ENCODE data around the gene DSC1. TPM values are rescaled to one million over a fixed set of nuclear protein-coding genes. Genes with fewer than 3 reads are reported as not detected.

The DSC1 gene
- total and polyA plus RNA-seq, 2 of the 13 experiments (the other 11 are each of a cell fraction or from before 2014, with no cell fraction given), result not detected

DNA sequence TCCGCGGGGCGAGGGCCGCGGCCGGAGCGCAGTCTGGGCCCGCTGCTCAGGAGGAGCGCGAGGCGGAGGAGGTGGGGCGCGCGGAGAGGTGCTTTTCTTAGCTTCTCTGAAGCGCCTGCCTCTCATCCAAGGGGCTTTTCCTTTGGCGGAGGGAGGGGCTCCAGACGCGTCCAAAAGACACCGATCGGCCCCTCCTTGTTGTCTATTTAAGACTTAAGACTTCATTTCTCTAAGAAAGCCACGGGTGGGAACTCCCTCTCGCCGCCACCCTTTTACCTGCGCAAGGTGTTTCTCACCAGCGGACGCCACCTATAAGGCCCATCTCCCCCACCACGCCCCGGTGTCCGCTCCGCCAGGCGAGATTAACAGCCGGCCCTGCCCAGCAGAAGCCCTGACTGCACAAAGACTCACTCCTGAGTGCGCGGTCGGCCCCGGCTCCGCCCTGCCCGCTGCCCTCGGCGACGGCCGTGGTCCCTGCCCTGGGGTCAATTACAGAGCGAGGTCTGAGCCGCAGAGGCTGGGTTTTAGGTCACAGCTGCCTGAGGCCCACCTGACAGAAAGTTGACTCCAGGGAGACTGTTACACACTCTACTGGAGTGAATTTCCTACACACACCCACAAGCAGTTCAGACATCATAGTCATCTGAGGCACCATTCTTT lies 60.5 kb downstream of the DSC1 start, which contains the start of gene DSC2 (continued):
- no peak for TF ChIP-seq ZNF570 (CRISPR knock-in tag; IDR thresholded peaks at IDR 0.05; ENCODE audit: borderline replicate concordance)
- TF ChIP-seq, protein P1, sequence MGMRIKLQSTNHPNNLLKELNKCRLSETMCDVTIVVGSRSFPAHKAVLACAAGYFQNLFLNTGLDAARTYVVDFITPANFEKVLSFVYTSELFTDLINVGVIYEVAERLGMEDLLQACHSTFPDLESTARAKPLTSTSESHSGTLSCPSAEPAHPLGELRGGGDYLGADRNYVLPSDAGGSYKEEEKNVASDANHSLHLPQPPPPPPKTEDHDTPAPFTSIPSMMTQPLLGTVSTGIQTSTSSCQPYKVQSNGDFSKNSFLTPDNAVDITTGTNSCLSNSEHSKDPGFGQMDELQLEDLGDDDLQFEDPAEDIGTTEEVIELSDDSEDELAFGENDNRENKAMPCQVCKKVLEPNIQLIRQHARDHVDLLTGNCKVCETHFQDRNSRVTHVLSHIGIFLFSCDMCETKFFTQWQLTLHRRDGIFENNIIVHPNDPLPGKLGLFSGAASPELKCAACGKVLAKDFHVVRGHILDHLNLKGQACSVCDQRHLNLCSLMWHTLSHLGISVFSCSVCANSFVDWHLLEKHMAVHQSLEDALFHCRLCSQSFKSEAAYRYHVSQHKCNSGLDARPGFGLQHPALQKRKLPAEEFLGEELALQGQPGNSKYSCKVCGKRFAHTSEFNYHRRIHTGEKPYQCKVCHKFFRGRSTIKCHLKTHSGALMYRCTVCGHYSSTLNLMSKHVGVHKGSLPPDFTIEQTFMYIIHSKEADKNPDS (CRISPR knock-in tag; IDR thresholded peaks at IDR 0.05), result no peak
- peak; percentile 61; the same call in 1 of the 2 replicates for TF ChIP-seq ZNF335 (CRISPR knock-in tag; IDR thresholded peaks at IDR 0.05)
- no peak for TF ChIP-seq ARNT2 (CRISPR knock-in tag; IDR thresholded peaks at IDR 0.05; ENCODE audit: low read depth)
- TF ChIP-seq, protein P2, sequence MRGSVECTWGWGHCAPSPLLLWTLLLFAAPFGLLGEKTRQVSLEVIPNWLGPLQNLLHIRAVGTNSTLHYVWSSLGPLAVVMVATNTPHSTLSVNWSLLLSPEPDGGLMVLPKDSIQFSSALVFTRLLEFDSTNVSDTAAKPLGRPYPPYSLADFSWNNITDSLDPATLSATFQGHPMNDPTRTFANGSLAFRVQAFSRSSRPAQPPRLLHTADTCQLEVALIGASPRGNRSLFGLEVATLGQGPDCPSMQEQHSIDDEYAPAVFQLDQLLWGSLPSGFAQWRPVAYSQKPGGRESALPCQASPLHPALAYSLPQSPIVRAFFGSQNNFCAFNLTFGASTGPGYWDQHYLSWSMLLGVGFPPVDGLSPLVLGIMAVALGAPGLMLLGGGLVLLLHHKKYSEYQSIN (CRISPR knock-in tag; IDR thresholded peaks at IDR 0.05; ENCODE audit: borderline replicate concordance), result no peak
- no peak for TF ChIP-seq KAT2B (IDR thresholded peaks at IDR 0.05; ENCODE audit: borderline replicate concordance, low read depth, low read length)
- TF ChIP-seq ZNF782 (CRISPR knock-in tag; IDR thresholded peaks at IDR 0.05; ENCODE audit: borderline replicate concordance), result no peak
- TF ChIP-seq DNMT1 (CRISPR knock-in tag; IDR thresholded peaks at IDR 0.05), result no peak
- TF ChIP-seq ATF1 (CRISPR knock-in tag; IDR thresholded peaks at IDR 0.05), result no peak
- TF ChIP-seq, protein P3, sequence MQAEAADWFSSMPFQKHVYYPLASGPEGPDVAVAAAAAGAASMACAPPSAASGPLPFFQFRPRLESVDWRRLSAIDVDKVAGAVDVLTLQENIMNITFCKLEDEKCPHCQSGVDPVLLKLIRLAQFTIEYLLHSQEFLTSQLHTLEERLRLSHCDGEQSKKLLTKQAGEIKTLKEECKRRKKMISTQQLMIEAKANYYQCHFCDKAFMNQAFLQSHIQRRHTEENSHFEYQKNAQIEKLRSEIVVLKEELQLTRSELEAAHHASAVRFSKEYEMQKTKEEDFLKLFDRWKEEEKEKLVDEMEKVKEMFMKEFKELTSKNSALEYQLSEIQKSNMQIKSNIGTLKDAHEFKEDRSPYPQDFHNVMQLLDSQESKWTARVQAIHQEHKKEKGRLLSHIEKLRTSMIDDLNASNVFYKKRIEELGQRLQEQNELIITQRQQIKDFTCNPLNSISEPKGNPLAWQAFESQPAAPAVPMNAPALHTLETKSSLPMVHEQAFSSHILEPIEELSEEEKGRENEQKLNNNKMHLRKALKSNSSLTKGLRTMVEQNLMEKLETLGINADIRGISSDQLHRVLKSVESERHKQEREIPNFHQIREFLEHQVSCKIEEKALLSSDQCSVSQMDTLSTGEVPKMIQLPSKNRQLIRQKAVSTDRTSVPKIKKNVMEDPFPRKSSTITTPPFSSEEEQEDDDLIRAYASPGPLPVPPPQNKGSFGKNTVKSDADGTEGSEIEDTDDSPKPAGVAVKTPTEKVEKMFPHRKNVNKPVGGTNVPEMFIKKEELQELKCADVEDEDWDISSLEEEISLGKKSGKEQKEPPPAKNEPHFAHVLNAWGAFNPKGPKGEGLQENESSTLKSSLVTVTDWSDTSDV (CRISPR knock-in tag; IDR thresholded peaks at IDR 0.05), result no peak
- no peak for TF ChIP-seq GTF3A (CRISPR knock-in tag; conservative IDR thresholded peaks at IDR 0.05)
- no peak for TF ChIP-seq POLR2AphosphoS2 (IDR thresholded peaks at IDR 0.05; ENCODE audit: low read depth, low read length)
- no peak for TF ChIP-seq RBM22 (optimal IDR thresholded peaks at IDR 0.05; ENCODE audit: low read length)
- TF ChIP-seq U2AF2 (IDR thresholded peaks at IDR 0.05; ENCODE audit: low read depth, low read length), result no peak
- no peak for TF ChIP-seq ZFP36L1 (CRISPR knock-in tag; IDR thresholded peaks at IDR 0.05)
- TF ChIP-seq, protein P4, sequence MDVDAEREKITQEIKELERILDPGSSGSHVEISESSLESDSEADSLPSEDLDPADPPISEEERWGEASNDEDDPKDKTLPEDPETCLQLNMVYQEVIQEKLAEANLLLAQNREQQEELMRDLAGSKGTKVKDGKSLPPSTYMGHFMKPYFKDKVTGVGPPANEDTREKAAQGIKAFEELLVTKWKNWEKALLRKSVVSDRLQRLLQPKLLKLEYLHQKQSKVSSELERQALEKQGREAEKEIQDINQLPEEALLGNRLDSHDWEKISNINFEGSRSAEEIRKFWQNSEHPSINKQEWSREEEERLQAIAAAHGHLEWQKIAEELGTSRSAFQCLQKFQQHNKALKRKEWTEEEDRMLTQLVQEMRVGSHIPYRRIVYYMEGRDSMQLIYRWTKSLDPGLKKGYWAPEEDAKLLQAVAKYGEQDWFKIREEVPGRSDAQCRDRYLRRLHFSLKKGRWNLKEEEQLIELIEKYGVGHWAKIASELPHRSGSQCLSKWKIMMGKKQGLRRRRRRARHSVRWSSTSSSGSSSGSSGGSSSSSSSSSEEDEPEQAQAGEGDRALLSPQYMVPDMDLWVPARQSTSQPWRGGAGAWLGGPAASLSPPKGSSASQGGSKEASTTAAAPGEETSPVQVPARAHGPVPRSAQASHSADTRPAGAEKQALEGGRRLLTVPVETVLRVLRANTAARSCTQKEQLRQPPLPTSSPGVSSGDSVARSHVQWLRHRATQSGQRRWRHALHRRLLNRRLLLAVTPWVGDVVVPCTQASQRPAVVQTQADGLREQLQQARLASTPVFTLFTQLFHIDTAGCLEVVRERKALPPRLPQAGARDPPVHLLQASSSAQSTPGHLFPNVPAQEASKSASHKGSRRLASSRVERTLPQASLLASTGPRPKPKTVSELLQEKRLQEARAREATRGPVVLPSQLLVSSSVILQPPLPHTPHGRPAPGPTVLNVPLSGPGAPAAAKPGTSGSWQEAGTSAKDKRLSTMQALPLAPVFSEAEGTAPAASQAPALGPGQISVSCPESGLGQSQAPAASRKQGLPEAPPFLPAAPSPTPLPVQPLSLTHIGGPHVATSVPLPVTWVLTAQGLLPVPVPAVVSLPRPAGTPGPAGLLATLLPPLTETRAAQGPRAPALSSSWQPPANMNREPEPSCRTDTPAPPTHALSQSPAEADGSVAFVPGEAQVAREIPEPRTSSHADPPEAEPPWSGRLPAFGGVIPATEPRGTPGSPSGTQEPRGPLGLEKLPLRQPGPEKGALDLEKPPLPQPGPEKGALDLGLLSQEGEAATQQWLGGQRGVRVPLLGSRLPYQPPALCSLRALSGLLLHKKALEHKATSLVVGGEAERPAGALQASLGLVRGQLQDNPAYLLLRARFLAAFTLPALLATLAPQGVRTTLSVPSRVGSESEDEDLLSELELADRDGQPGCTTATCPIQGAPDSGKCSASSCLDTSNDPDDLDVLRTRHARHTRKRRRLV (CRISPR knock-in tag; IDR thresholded peaks at IDR 0.05), result no peak
- TF ChIP-seq SNRNP70 (IDR thresholded peaks at IDR 0.05; ENCODE audit: low read depth, low read length), result no peak
- TF ChIP-seq KDM1A (CRISPR knock-in tag; IDR thresholded peaks at IDR 0.05), result no peak
- TF ChIP-seq ZNF510 (CRISPR knock-in tag; IDR thresholded peaks at IDR 0.05; ENCODE audit: low read depth), result no peak

Data from HepG2 (cell line).